Omental fat pad (tissue), 4 donors: ENCODE data around the gene GJD3. TPM values are rescaled to one million over a fixed set of nuclear protein-coding genes. Genes with fewer than 3 reads are reported as not detected.

Experiments
- ATAC-seq: fragments of 150-250 bp; one replicate; pipeline ENCODE4 v1.9.1; 2016; ENCODE audit warnings: mild to moderate bottlenecking, moderate library complexity; ENCODE audit not compliant: low FRiP score
- DNase-seq: peaks from one replicate; pipeline ENCODE4 v3.0.0-alpha.2; 2019; ENCODE audit warnings: low spot score
- CTCF ChIP-seq, 3 donors: fragments of 450-650 bp; IDR thresholded peaks; one replicate each; pipeline ENCODE4 v1.5.1; 2016 to 2017; ENCODE audit warnings: antibody characterized with exemption in 3 of 3, mild to moderate bottlenecking in 3 of 3, moderate library complexity in 2 of 3
- total RNA-seq, 4 donors: library from RNA; depleted of rRNA; stranded (reverse); fragments of >200 nt; gene quantifications; one replicate each; pipeline ENCODE4 v1.1.0, GENCODE V29; 2016

The GJD3 gene
- total RNA-seq, 4 donors from 2014 or later: 0.60 to 2.0 TPM; not detected in 2

GRCh38 chr17:40327735-40328385 lies 36.7 kb downstream of the GJD3 start:
- no peak for ATAC-seq
- TF ChIP-seq CTCF (IDR thresholded peaks at IDR 0.05): no peak
- DNase-seq: no peak

DNA sequence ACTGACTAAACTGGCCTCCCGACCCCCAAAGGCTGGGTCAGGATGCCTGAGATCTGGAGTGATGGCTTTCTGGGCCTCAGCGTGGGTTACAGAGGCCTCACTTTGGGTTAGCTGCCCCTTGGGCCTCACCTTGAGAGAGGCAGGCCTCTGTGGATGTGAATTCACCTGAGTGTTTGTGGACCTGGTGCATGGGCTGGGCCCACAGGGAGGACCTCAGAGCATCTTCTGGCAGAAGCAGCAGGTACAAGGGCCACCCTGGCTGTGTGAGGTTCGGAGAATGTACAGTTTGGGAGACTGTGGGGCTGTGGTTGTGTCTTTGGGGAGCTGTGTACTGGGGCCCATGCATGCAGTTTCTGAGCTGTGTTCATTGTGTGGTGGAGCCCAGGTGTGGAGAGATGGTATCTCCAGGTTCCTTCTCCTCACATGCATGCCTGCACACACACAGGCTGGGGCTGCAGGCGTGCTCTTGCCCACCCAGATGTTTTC lies 37.2 kb downstream of the GJD3 start:
- ATAC-seq (no peak), DNase-seq (no peak)
- TF ChIP-seq CTCF (IDR thresholded peaks at IDR 0.05): no peak

DNA sequence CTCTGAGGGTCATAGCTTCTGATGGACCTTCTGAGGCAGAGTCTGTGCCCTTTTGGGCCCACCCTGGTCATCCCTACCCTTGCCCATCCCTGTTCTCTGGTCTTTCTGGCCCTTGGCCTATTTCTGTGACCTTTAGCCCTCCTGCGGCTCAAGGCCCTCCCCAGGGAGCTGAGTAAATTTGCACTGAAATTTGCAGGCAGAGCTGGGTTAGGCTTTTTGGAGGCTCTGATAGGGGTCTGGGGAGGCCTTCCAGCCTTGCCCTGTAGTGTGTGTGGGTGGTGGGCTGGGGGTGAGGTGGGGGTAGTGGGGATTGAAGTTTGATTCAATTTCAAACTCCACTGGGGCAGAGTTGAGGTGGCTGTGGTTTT lies 37.7 kb downstream of the GJD3 start:
- no peak for TF ChIP-seq CTCF (IDR thresholded peaks at IDR 0.05)
- ATAC-seq (no peak), DNase-seq (no peak)

DNA sequence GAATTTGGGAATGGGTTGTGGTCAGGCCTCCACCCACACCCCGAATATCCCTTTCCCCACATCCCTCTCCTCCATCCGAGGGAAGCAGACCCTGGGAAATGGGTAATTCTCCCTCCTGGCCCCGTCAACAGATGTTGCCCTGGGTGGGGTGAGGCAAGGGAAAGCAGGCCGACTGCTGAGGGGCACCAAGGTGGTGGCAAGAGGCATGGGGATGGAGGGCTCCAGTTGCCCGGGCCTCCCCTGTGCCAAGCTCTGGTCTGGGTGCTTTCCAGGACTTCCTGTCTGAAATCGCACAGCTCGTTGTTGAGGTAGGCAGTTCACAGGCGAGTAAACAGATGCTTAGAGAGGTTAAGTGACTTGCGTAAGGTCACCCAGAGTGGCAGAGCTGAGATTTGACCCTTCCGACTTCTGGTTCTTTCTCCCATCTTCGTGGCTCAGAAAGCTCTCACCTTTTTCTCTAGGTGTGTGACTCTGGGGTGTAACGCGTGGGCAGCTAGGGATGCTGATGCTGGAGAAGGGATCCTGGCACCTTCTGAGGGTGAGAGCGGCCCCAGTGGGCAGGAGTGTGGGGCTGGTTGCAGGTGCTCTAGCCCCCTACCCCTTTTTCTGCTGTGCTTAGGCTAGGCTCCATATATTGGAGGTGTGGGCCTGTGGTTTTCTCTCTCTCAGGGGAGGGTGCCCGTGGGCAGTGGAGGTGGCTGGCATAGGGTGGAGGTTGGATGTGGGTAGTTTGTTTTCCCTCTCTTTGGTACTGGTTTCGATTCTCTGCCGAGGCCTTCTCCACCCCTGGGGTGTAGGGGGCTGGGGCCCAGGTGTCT lies 38.3 kb downstream of the GJD3 start:
- ATAC-seq: no peak
- DNase-seq: no peak
- TF ChIP-seq CTCF (IDR thresholded peaks at IDR 0.05): no peak

GRCh38 chr17:40325156-40326013 lies 39.2 kb downstream of the GJD3 start:
- TF ChIP-seq CTCF (IDR thresholded peaks at IDR 0.05): no peak
- no peak for DNase-seq
- no peak for ATAC-seq

GRCh38 chr17:40323391-40324381 lies 40.9 kb downstream of the GJD3 start:
- ATAC-seq (peak; percentile 17), DNase-seq (no peak)
- TF ChIP-seq CTCF (IDR thresholded peaks at IDR 0.05): no peak
